ENCODE results near the gene EEF1G.

GRCh38 chr11:62592146-62592815 is 18.6 kb upstream of the EEF1G start:
- TF ChIP-seq CTCF (conservative IDR thresholded peaks at IDR 0.05) (no peak), EZH2 (IDR thresholded peaks at IDR 0.05; ENCODE audit: low read depth) (no peak)
